K562 (cell line): ENCODE results near the gene UNC5C. TPM values are rescaled to one million over a fixed set of nuclear protein-coding genes. Genes with fewer than 3 reads are reported as not detected.

Experiments used
- ATAC-seq: fragments of 200-7000 bp; cut with Tn5 transposase; 3 replicates; pipeline ENCODE4 v1.9.1; 2020; ENCODE audit warnings: moderate library complexity
- BruUV-seq: library from RNA; stranded (reverse); fragments of 400-500 nt; replicated peaks from 2 replicates; lab custom pipeline; 2021; lab: Mats Ljungman, UMichigan
- CTCF ChIA-PET: fragments of 300-600 bp; formaldehyde crosslinking; extraction: SDS; loops from one replicate; lab custom pipeline; 2021; ENCODE audit warnings: low intra/inter-chr PET ratio; lab: Yijun Ruan, JAX
- POLR2A ChIA-PET: fragments of 300-600, 350-650 bp; sonication (Branson Sonifier 250); formaldehyde crosslinking; extraction: SDS; loops from one replicate; lab custom pipeline; 2021; ENCODE audit warnings: antibody characterized with exemption, inconsistent platforms; lab: Yijun Ruan, JAX
- DNase-seq, 4 experiments: peaks; one replicate each; pipeline versions ENCODE4 v3.0.0 to v3.0.0-alpha.2; 2011 to 2018; ENCODE audit warnings: low spot score in 3 of 4, mixed read lengths in 3 of 4; ENCODE audit errors: extremely low read depth in 1 of 4
- FAIRE-seq: peaks from 2 replicates; lab custom pipeline; 2011; peaks lifted over from hg19 to GRCh38; lab: Jason Lieb, UNC
- H2AFZ ChIP-seq: 2 replicates; pipeline ENCODE4 v1.6.0; 2011; ENCODE audit warnings: low read depth, low read length, control low read depth, inconsistent platforms
- H3K27ac ChIP-seq: fragments of 200-600 bp; 3 replicates; pipeline ENCODE4 v1.8.0; 2011; ENCODE audit warnings: low read depth, mild to moderate bottlenecking, control low read depth, inconsistent platforms, low read length, moderate library complexity, mixed read lengths; ENCODE audit errors: extremely low read depth
- H3K27me3 ChIP-seq, 2 experiments: fragments of 300-600 bp in 1 of 2; 2 replicates in 1 of 2; 3 replicates in 1 of 2; pipeline versions ENCODE4 v1.6.0 to v1.8.0; 2011; ENCODE audit warnings: inconsistent platforms in 2 of 2, low read length in 2 of 2, mild to moderate bottlenecking in 1 of 2, mixed read lengths in 1 of 2, moderate library complexity in 1 of 2; ENCODE audit not compliant: control insufficient read depth in 2 of 2, insufficient read depth in 2 of 2
- H3K36me3 ChIP-seq: fragments of 300-600 bp; 3 replicates; pipeline ENCODE4 v1.8.0; 2011; ENCODE audit warnings: mild to moderate bottlenecking, low read length, inconsistent platforms; ENCODE audit not compliant: control insufficient read depth, insufficient read depth
- H3K4me1 ChIP-seq, 2 experiments: fragments of 200-600 bp in 1 of 2; replicated peaks in 1 of 2; 2 replicates in 1 of 2; 3 replicates in 1 of 2; pipeline versions ENCODE4 v1.5.1 to v1.8.0; 2011; ENCODE audit warnings: inconsistent platforms in 2 of 2, low read length in 2 of 2, mild to moderate bottlenecking in 1 of 2, mixed read lengths in 1 of 2, moderate library complexity in 1 of 2; ENCODE audit not compliant: control insufficient read depth in 2 of 2, insufficient read depth in 2 of 2
- H3K4me2 ChIP-seq: 2 replicates; pipeline ENCODE4 v1.6.1; 2011; ENCODE audit warnings: low read length, control low read depth, inconsistent platforms, mixed read lengths; ENCODE audit not compliant: insufficient read depth
- H3K4me3 ChIP-seq: fragments of 200-600 bp; sonication (generic), shearing (Covaris generic); 2 replicates; pipeline ENCODE4 v1.5.1; 2016; ENCODE audit warnings: control low read depth, inconsistent platforms
- H3K79me2 ChIP-seq: fragments of 200-600 bp; 3 replicates; pipeline ENCODE4 v1.8.0; 2011; ENCODE audit warnings: low read length, inconsistent platforms; ENCODE audit not compliant: control insufficient read depth, insufficient read depth
- H3K9ac ChIP-seq, 2 experiments: 2 replicates each; pipeline versions ENCODE4 v1.6.0 to v1.6.1; 2011; ENCODE audit warnings: low read depth in 2 of 2, low read length in 2 of 2, control low read depth in 1 of 2, inconsistent platforms in 1 of 2, mild to moderate bottlenecking in 1 of 2, mixed read lengths in 1 of 2; ENCODE audit not compliant: insufficient read depth in 1 of 2
- H3K9me1 ChIP-seq: one replicate; pipeline ENCODE4 v1.6.0; 2011; ENCODE audit warnings: inconsistent platforms, mild to moderate bottlenecking, low read length, moderate library complexity; ENCODE audit not compliant: control insufficient read depth, insufficient read depth
- H3K9me3 ChIP-seq: replicated peaks from 2 replicates; pipeline ENCODE4 v1.5.1; 2011; ENCODE audit warnings: low read depth, low read length, inconsistent platforms; ENCODE audit not compliant: control insufficient read depth, insufficient read depth
- H4K20me1 ChIP-seq: replicated peaks from 2 replicates; pipeline ENCODE4 v1.6.1; 2011; ENCODE audit warnings: low read length, inconsistent platforms, mixed read lengths; ENCODE audit not compliant: control insufficient read depth, insufficient read depth
- FIP1L1 ChIP-seq: fragments of 200-400 bp; formaldehyde crosslinking; IDR thresholded peaks from 2 replicates; pipeline ENCODE4 v1.6.1; 2018; ENCODE audit warnings: mild to moderate bottlenecking, low read depth, low read length; ENCODE audit not compliant: poor library complexity, severe bottlenecking
- HCFC1 ChIP-seq: IDR thresholded peaks from 2 replicates; pipeline ENCODE4 v1.6.1; 2012; ENCODE audit warnings: low read depth, low read length, improper control_type of control experiment
- HDAC2 ChIP-seq: fragments of 450-650 bp; IDR thresholded peaks from 2 replicates; pipeline ENCODE4 v1.6.1; 2016; ENCODE audit warnings: mild to moderate bottlenecking
- LARP7 ChIP-seq: fragments of 450-650 bp; IDR thresholded peaks from 2 replicates; pipeline ENCODE4 v1.6.1; 2016
- NEUROD1 ChIP-seq: fragments of 150-350 bp; IDR thresholded peaks from 2 replicates; pipeline ENCODE4 v1.6.1; 2014; ENCODE audit warnings: borderline replicate concordance, low read length, low read depth; ENCODE audit not compliant: partially characterized antibody
- ZC3H8 ChIP-seq: fragments of 450-650 bp; IDR thresholded peaks from 2 replicates; pipeline ENCODE4 v1.6.1; 2017
- WGBS: fragments of 100-300 bp; shearing (Covaris generic); methylation state at CpG from one replicate; pipeline ENCODE4 v1.1.6; 2016; ENCODE audit warnings: low coverage, mixed read lengths; ENCODE audit not compliant: insufficient coverage; ENCODE audit errors: missing lambda C conversion rate; 5-methylcytosine and 5-hydroxymethylcytosine counted together
- in situ Hi-C: fragments of 300-500 bp; cut with MboI; formaldehyde crosslinking; loops from 4 replicates; pipeline ENCODE4 v1.15.0; 2018; ENCODE audit warnings: inconsistent platforms, mixed read lengths
- intact Hi-C: fragments of 100-400 bp; cut with micrococcal nuclease; formaldehyde crosslinking; loops from 2 replicates; pipeline ENCODE4 v1.14.2; 2022
- polyA plus RNA-seq, 8 experiments: library from polyadenylated mRNA; depleted of rRNA in 4 of 8; stranded (reverse) in 5 of 8; unstranded in 3 of 8; fragments of >200 nt; fragmentation: Nextera tagmentation in 2 of 8; fragmentation: Illumina TruSeq in 1 of 8; extraction: Ambion mirVana in 2 of 8; extraction: Trizol in 1 of 8; gene quantifications; 2 replicates each; pipeline versions ENCODE4 v1.2.1 to v1.2.3, GENCODE V29; 2011 to 2014; ENCODE audit warnings: inconsistent platforms in 1 of 8, missing spikeins in 1 of 8
- total RNA-seq, 7 experiments: library from RNA; depleted of rRNA in 6 of 7; stranded (reverse); fragments of >200 nt in 6 of 7; fragmentation: Illumina TruSeq in 2 of 7; extraction: Trizol in 2 of 7; gene quantifications; 2 replicates each; pipeline versions ENCODE4 v1.2.1 to v1.2.3, GENCODE V29; 2011 to 2021; ENCODE audit warnings: low replicate concordance in 1 of 7
- TF ChIP-seq, protein P1 (sequence below): IDR thresholded peaks from 3 replicates; pipeline ENCODE4 v1.6.1; 2011; ENCODE audit warnings: borderline replicate concordance, mild to moderate bottlenecking, moderate library complexity; ENCODE audit not compliant: insufficient read length; ENCODE audit errors: extremely low read depth
- TF ChIP-seq, protein P2 (sequence below): fragments of 450-650 bp; formaldehyde crosslinking; IDR thresholded peaks from 2 replicates; pipeline ENCODE4 v1.4.0; 2020; ENCODE audit warnings: mild to moderate bottlenecking, moderate library complexity
- TF ChIP-seq, protein P3 (sequence below): sonication (generic); formaldehyde crosslinking; IDR thresholded peaks from 2 replicates; pipeline ENCODE4 v1.8.0; 2023; ENCODE audit warnings: mild to moderate bottlenecking, missing genetic modification reagents
- TF ChIP-seq, protein P4 (sequence below): fragments of 250-450 bp; sonication (Bioruptor Pico); IDR thresholded peaks from 2 replicates; pipeline ENCODE4 v1.5.1; 2021; ENCODE audit warnings: mild to moderate bottlenecking
- TF ChIP-seq, protein P5 (sequence below): fragments of 200-800 bp; sonication (Bioruptor generic); IDR thresholded peaks from 2 replicates; pipeline ENCODE4 v1.6.1; 2017; ENCODE audit warnings: missing genetic modification characterization, missing compliant biosample characterization

UNC5C gene
- total and polyA plus RNA-seq, 9 of the 15 experiments (the other 6 are each of a cell fraction or from before 2014, with no cell fraction given), result under 0.01 to 0.10 (median 0.03) TPM; not detected in 1

DNA sequence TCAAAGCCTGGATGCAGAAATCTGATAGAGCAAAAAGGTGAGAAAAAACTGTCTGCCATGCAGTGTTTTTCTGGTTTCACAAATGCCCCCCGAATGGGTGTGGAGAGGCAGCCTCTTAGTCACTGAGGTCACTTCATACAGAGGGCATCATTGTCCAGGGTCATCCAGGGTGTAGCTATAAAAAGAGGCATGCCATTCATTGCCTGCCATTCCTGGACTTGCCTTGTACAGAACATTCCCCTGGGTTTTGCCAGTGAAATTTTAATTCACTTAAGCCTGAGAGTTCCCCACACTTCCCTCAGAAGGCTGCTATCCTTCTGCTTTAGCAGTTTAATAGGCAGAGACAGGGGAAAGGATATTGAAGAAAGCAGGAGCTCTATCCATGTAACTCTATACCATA lies 230.3 kb downstream of the UNC5C start:
- 0% methylated on average over 1 of the region's 1 CpG for WGBS
- POLR2A ChIA-PET, result no interaction called here
- CTCF ChIA-PET, result no interaction called here
- TF ChIP-seq, protein P1, sequence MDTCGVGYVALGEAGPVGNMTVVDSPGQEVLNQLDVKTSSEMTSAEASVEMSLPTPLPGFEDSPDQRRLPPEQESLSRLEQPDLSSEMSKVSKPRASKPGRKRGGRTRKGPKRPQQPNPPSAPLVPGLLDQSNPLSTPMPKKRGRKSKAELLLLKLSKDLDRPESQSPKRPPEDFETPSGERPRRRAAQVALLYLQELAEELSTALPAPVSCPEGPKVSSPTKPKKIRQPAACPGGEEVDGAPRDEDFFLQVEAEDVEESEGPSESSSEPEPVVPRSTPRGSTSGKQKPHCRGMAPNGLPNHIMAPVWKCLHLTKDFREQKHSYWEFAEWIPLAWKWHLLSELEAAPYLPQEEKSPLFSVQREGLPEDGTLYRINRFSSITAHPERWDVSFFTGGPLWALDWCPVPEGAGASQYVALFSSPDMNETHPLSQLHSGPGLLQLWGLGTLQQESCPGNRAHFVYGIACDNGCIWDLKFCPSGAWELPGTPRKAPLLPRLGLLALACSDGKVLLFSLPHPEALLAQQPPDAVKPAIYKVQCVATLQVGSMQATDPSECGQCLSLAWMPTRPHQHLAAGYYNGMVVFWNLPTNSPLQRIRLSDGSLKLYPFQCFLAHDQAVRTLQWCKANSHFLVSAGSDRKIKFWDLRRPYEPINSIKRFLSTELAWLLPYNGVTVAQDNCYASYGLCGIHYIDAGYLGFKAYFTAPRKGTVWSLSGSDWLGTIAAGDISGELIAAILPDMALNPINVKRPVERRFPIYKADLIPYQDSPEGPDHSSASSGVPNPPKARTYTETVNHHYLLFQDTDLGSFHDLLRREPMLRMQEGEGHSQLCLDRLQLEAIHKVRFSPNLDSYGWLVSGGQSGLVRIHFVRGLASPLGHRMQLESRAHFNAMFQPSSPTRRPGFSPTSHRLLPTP, result no peak
- TF ChIP-seq HCFC1 (no peak), ZC3H8 (no peak), HDAC2 (no peak), FIP1L1 (no peak), LARP7 (no peak), NEUROD1 (no peak)
- TF ChIP-seq, protein P2, sequence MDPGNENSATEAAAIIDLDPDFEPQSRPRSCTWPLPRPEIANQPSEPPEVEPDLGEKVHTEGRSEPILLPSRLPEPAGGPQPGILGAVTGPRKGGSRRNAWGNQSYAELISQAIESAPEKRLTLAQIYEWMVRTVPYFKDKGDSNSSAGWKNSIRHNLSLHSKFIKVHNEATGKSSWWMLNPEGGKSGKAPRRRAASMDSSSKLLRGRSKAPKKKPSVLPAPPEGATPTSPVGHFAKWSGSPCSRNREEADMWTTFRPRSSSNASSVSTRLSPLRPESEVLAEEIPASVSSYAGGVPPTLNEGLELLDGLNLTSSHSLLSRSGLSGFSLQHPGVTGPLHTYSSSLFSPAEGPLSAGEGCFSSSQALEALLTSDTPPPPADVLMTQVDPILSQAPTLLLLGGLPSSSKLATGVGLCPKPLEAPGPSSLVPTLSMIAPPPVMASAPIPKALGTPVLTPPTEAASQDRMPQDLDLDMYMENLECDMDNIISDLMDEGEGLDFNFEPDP, result no peak
- TF ChIP-seq, protein P3, sequence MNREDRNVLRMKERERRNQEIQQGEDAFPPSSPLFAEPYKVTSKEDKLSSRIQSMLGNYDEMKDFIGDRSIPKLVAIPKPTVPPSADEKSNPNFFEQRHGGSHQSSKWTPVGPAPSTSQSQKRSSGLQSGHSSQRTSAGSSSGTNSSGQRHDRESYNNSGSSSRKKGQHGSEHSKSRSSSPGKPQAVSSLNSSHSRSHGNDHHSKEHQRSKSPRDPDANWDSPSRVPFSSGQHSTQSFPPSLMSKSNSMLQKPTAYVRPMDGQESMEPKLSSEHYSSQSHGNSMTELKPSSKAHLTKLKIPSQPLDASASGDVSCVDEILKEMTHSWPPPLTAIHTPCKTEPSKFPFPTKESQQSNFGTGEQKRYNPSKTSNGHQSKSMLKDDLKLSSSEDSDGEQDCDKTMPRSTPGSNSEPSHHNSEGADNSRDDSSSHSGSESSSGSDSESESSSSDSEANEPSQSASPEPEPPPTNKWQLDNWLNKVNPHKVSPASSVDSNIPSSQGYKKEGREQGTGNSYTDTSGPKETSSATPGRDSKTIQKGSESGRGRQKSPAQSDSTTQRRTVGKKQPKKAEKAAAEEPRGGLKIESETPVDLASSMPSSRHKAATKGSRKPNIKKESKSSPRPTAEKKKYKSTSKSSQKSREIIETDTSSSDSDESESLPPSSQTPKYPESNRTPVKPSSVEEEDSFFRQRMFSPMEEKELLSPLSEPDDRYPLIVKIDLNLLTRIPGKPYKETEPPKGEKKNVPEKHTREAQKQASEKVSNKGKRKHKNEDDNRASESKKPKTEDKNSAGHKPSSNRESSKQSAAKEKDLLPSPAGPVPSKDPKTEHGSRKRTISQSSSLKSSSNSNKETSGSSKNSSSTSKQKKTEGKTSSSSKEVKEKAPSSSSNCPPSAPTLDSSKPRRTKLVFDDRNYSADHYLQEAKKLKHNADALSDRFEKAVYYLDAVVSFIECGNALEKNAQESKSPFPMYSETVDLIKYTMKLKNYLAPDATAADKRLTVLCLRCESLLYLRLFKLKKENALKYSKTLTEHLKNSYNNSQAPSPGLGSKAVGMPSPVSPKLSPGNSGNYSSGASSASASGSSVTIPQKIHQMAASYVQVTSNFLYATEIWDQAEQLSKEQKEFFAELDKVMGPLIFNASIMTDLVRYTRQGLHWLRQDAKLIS (CRISPR knock-in tag), result no peak
- TF ChIP-seq, protein P4, sequence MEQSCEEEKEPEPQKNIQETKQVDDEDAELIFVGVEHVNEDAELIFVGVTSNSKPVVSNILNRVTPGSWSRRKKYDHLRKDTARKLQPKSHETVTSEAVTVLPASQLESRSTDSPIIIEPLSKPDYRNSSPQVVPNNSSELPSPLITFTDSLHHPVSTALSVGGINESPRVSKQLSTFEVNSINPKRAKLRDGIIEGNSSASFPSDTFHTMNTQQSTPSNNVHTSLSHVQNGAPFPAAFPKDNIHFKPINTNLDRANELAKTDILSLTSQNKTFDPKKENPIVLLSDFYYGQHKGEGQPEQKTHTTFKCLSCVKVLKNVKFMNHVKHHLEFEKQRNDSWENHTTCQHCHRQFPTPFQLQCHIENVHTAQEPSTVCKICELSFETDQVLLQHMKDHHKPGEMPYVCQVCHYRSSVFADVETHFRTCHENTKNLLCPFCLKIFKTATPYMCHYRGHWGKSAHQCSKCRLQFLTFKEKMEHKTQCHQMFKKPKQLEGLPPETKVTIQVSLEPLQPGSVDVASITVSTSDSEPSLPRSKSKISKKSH, result no peak
- TF ChIP-seq, protein P5, sequence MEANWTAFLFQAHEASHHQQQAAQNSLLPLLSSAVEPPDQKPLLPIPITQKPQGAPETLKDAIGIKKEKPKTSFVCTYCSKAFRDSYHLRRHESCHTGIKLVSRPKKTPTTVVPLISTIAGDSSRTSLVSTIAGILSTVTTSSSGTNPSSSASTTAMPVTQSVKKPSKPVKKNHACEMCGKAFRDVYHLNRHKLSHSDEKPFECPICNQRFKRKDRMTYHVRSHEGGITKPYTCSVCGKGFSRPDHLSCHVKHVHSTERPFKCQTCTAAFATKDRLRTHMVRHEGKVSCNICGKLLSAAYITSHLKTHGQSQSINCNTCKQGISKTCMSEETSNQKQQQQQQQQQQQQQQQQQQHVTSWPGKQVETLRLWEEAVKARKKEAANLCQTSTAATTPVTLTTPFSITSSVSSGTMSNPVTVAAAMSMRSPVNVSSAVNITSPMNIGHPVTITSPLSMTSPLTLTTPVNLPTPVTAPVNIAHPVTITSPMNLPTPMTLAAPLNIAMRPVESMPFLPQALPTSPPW (CRISPR knock-in tag), result no peak

More for the DNA sequence above, 230.3 kb downstream of the UNC5C start:
- Histone ChIP-seq H3K4me2 (no peak overlapping the region), H3K4me3 (no peak overlapping the region), H3K9ac (no peak overlapping the region), H2AFZ (peak overlapping the region; percentile 54), H4K20me1 (no peaks in the 10 kb centered on the region), H3K27me3 (no peaks in the 10 kb centered on the region), H3K4me1 (peaks cover 0 to 2% of the 10 kb centered on the region in 2 experiments; a peak in 1 of 5 replicates), H3K36me3 (no peaks in the 10 kb centered on the region), H3K9me3 (no peaks in the 10 kb centered on the region), H3K79me2 (no peaks in the 10 kb centered on the region), H3K27ac (no peak overlapping the region), H3K9me1 (no peaks in the 10 kb centered on the region)
- FAIRE-seq, result no peak
- in situ Hi-C loops, result no loop called here
- intact Hi-C loops, result no loop called here
- DNase-seq, result no peak
- BruUV-seq, result no TSS peak
- ATAC-seq, result no peak
